Right lobe of liver (tissue), 4 donors: ENCODE data around the gene PRDM16.

Source experiments
- POLR2A ChIP-seq: fragments of 450-650 bp; IDR thresholded peaks from one replicate; pipeline ENCODE4 v1.6.1; 2017; ENCODE audit warnings: antibody characterized with exemption, mild to moderate bottlenecking
- TF ChIP-seq, protein P1 (sequence below), 4 donors: fragments of 200-600 bp in 3 of 4; fragments of 450-650 bp in 1 of 4; IDR thresholded peaks; one replicate each; pipeline versions ENCODE4 v1.5.1 to v1.8.0; 2016 to 2022; ENCODE audit warnings: antibody characterized with exemption in 4 of 4, mild to moderate bottlenecking in 2 of 4
- donor health status: DM: no; HTN: no; CAD: no.
- donor health status: DM: no; HTN: no; CAD: no.
- donor health status: DM: no; HTN: yes; CAD: no.

DNA sequence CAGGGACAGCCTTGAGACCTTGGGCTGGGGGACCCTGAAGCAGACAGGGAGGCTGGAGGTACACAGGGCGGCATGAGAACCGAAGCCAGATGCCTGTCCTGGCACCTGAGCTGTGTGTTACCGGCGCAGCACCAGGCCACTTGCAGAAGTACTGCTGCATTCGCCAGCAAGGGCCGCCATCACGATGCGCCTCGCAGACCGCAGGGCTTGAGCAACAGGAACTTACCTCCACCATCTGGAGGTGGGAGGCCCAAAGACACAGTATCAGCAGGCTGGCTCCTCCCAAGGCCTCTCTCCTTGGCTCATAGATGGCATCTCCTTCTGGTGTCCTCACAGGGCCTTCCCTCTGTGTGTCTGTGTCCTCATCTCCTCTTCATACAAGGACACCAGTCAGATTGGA lies 90.1 kb downstream of the PRDM16 start:
- TF ChIP-seq, protein P1, sequence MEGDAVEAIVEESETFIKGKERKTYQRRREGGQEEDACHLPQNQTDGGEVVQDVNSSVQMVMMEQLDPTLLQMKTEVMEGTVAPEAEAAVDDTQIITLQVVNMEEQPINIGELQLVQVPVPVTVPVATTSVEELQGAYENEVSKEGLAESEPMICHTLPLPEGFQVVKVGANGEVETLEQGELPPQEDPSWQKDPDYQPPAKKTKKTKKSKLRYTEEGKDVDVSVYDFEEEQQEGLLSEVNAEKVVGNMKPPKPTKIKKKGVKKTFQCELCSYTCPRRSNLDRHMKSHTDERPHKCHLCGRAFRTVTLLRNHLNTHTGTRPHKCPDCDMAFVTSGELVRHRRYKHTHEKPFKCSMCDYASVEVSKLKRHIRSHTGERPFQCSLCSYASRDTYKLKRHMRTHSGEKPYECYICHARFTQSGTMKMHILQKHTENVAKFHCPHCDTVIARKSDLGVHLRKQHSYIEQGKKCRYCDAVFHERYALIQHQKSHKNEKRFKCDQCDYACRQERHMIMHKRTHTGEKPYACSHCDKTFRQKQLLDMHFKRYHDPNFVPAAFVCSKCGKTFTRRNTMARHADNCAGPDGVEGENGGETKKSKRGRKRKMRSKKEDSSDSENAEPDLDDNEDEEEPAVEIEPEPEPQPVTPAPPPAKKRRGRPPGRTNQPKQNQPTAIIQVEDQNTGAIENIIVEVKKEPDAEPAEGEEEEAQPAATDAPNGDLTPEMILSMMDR (IDR thresholded peaks at IDR 0.05), result no peak
- TF ChIP-seq POLR2A, result no peak
